Measurements from ENCODE around the gene CACNB2. TPM values are rescaled to one million over a fixed set of nuclear protein-coding genes. Genes with fewer than 3 reads are reported as not detected.

CACNB2 gene
- total and polyA plus RNA-seq, 10 of the 15 experiments (the other 5 are each of a cell fraction or from before 2014, with no cell fraction given): 0.62 to 8.1 (median 1.2) TPM

DNA sequence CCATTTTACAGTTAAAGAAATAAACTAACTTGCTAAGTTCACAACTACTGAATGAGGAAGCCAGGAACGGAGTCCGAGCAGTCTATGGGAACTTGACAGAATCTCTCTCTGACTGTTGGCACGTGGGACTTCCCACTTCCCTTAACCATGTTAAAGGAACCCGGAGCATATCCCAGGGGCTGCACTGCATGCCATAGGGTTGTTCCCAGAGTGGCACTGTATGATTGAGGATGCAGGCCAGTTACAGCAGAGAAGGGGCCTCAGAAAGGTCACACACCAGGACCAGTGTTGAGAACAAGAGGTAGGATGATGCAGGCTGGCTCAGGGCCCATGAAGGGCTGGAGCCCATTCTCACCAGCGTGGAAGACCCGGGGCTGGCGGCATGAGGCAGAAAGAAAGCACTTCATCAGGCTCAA is 309.4 kb downstream of the CACNB2 start:
- no peak overlapping the region; the same call in 1 of the 2 replicates for H2AFZ ChIP-seq (ENCODE audit: control insufficient read depth, low read depth, low read length)
- ChIA-PET RAD21 (ENCODE audit: unreplicated experiment) (interaction anchor here (1.0 to 3.6 kb wide), 5 partner anchors 14 to 50 kb away, joined by 3 to 21 read pairs (median 4); no protein-coding TSS in a partner anchor), POLR2A (interaction anchor here (0.8 to 1.5 kb wide), 4 partner anchors 23 to 41 kb away, joined by 3 read pairs; no protein-coding TSS in a partner anchor), CTCF (interaction anchor here (0.6 kb wide), 1 partner anchor 22 kb away, joined by 5 read pairs; no protein-coding TSS in a partner anchor), SMC1A (ENCODE audit: uncharacterized antibody, unreplicated experiment) (interaction anchor here (1.3 to 4.0 kb wide), 10 partner anchors 11 to 48 kb away, joined by 3 to 34 read pairs (median 12); no protein-coding TSS in a partner anchor)
- in situ Hi-C loops (cut with MboI): no loop called here
- no peaks in the 10 kb centered on the region for H3K9me3 ChIP-seq (replicated peaks; ENCODE audit: control insufficient read depth, insufficient read depth, low read length)
- no peaks in the 10 kb centered on the region for H3K27me3 ChIP-seq (replicated peaks in 1 of 2; ENCODE audit: control insufficient read depth in 2 of 2, insufficient read depth in 2 of 2, low read length in 1 of 2)
- no peak for FAIRE-seq
- BruUV-seq (replicated peaks): no TSS peak
- WGBS (ENCODE audit: insufficient coverage, insufficient replicate concordance, low lambda C conversion rate, missing lambda C conversion rate): 4% methylated on average over 7 of the region's 7 CpGs
- H3K4me3 ChIP-seq: no peak overlapping the region
- no peak for TF ChIP-seq ZNF622 (IDR thresholded peaks at IDR 0.05)
- TF ChIP-seq ZNF384 (IDR thresholded peaks at IDR 0.05; ENCODE audit: borderline replicate concordance, low read depth, low read length): no peak
- peak; percentile 63; the same call in 1 of the 2 replicates for TF ChIP-seq ZNF687 (IDR thresholded peaks at IDR 0.05)
- TF ChIP-seq BHLHE40 (IDR thresholded peaks at IDR 0.05; ENCODE audit: borderline replicate concordance in 1 of 2, low read depth in 2 of 2, low read length in 1 of 2): peak; percentile 18 to 67; a peak in 1 of 4 replicates
- TF ChIP-seq, protein P1, sequence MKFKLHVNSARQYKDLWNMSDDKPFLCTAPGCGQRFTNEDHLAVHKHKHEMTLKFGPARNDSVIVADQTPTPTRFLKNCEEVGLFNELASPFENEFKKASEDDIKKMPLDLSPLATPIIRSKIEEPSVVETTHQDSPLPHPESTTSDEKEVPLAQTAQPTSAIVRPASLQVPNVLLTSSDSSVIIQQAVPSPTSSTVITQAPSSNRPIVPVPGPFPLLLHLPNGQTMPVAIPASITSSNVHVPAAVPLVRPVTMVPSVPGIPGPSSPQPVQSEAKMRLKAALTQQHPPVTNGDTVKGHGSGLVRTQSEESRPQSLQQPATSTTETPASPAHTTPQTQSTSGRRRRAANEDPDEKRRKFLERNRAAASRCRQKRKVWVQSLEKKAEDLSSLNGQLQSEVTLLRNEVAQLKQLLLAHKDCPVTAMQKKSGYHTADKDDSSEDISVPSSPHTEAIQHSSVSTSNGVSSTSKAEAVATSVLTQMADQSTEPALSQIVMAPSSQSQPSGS (IDR thresholded peaks at IDR 0.05; ENCODE audit: low read length): no peak
- TF ChIP-seq SIN3A (IDR thresholded peaks at IDR 0.05; ENCODE audit: low read depth, low read length): no peak
- no peak for TF ChIP-seq JUNB (IDR thresholded peaks at IDR 0.05)
- peak; percentile 32; the same call in 1 of the 2 replicates for TF ChIP-seq SPI1 (IDR thresholded peaks at IDR 0.05; ENCODE audit: borderline replicate concordance, insufficient read depth, low read depth, low read length)
- H3K4me1 ChIP-seq (ENCODE audit: control insufficient read depth, insufficient read depth, low read length): no peaks in the 10 kb centered on the region
- H3K4me2 ChIP-seq (ENCODE audit: control insufficient read depth, insufficient read depth): no peak overlapping the region
- H3K9ac ChIP-seq (ENCODE audit: control insufficient read depth, insufficient read depth, low read length): no peak overlapping the region
- H3K79me2 ChIP-seq (ENCODE audit: control insufficient read depth, insufficient read depth, low read length): no peaks in the 10 kb centered on the region
- intact Hi-C loops (cut with micrococcal nuclease; ENCODE audit: unreplicated experiment): no loop called here
- no peaks in the 10 kb centered on the region for H3K36me3 ChIP-seq (ENCODE audit: control insufficient read depth in 2 of 2, insufficient read depth in 2 of 2, low read length in 1 of 2)
- DNase-seq (ENCODE audit: low read depth, low spot score): no peak
- no peaks in the 10 kb centered on the region for H4K20me1 ChIP-seq (ENCODE audit: control insufficient read depth, insufficient read depth)
- ATAC-seq: peak; percentile 51
- H3K27ac ChIP-seq (ENCODE audit: control insufficient read depth, insufficient read depth): no peak overlapping the region

All from GM12878 (cell line).